ENCODE data around the gene ADAM12.

The ADAM12 gene

GRCh38 chr10:126127481-126128029, 260.7 kb downstream of the ADAM12 start:
- no peaks in the 10 kb centered on the region for H3K9me2 ChIP-seq (replicated peaks; ENCODE audit: control insufficient read depth, low read length)
- H3K27me3 ChIP-seq (ENCODE audit: control insufficient read depth, low read length) = no peaks in the 10 kb centered on the region
- TF ChIP-seq, protein P1, sequence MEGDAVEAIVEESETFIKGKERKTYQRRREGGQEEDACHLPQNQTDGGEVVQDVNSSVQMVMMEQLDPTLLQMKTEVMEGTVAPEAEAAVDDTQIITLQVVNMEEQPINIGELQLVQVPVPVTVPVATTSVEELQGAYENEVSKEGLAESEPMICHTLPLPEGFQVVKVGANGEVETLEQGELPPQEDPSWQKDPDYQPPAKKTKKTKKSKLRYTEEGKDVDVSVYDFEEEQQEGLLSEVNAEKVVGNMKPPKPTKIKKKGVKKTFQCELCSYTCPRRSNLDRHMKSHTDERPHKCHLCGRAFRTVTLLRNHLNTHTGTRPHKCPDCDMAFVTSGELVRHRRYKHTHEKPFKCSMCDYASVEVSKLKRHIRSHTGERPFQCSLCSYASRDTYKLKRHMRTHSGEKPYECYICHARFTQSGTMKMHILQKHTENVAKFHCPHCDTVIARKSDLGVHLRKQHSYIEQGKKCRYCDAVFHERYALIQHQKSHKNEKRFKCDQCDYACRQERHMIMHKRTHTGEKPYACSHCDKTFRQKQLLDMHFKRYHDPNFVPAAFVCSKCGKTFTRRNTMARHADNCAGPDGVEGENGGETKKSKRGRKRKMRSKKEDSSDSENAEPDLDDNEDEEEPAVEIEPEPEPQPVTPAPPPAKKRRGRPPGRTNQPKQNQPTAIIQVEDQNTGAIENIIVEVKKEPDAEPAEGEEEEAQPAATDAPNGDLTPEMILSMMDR (IDR thresholded peaks at IDR 0.05; ENCODE audit: low read depth, low read length, poor library complexity, severe bottlenecking) = no peak
- TF ChIP-seq EZH2phosphoT487 (IDR thresholded peaks at IDR 0.05; ENCODE audit: borderline replicate concordance, low read length) = no peak
- H3F3A ChIP-seq (ENCODE audit: control insufficient read depth, insufficient read depth) = no peaks in the 10 kb centered on the region
- H3K27ac ChIP-seq (ENCODE audit: low read depth, low read length) = no peak overlapping the region
- H3K4me2 ChIP-seq (ENCODE audit: low read length) = no peak overlapping the region
- H3K4me1 ChIP-seq (ENCODE audit: control insufficient read depth, low read length) = no peaks in the 10 kb centered on the region
- no peaks in the 10 kb centered on the region for H3K36me3 ChIP-seq (ENCODE audit: control insufficient read depth, low read length)
- H3K4me3 ChIP-seq (ENCODE audit: low read length) = no peak overlapping the region
- no peaks in the 10 kb centered on the region for H3K9me3 ChIP-seq (ENCODE audit: control insufficient read depth, insufficient read depth, low read length)
- no peaks in the 10 kb centered on the region for H4K20me1 ChIP-seq (ENCODE audit: control insufficient read depth, insufficient read depth, low read depth, low read length)
- H3K79me2 ChIP-seq (ENCODE audit: control insufficient read depth, low read length) = no peaks in the 10 kb centered on the region

GRCh38 chr10:126126866-126127265, 261.4 kb downstream of the ADAM12 start:
- H3K36me3 ChIP-seq (ENCODE audit: control insufficient read depth, low read length) = no peaks in the 10 kb centered on the region
- H3K27me3 ChIP-seq (ENCODE audit: control insufficient read depth, low read length) = no peaks in the 10 kb centered on the region
- H3K9me3 ChIP-seq (ENCODE audit: control insufficient read depth, insufficient read depth, low read length) = no peaks in the 10 kb centered on the region
- no peak for TF ChIP-seq EZH2phosphoT487 (IDR thresholded peaks at IDR 0.05; ENCODE audit: borderline replicate concordance, low read length)
- TF ChIP-seq, protein P1 (IDR thresholded peaks at IDR 0.05; ENCODE audit: low read depth, low read length, poor library complexity, severe bottlenecking) = no peak
- no peaks in the 10 kb centered on the region for H3F3A ChIP-seq (ENCODE audit: control insufficient read depth, insufficient read depth)
- H3K27ac ChIP-seq (ENCODE audit: low read depth, low read length) = no peak overlapping the region
- H3K9me2 ChIP-seq (replicated peaks; ENCODE audit: control insufficient read depth, low read length) = no peaks in the 10 kb centered on the region
- H3K4me3 ChIP-seq (ENCODE audit: low read length) = no peak overlapping the region
- no peaks in the 10 kb centered on the region for H4K20me1 ChIP-seq (ENCODE audit: control insufficient read depth, insufficient read depth, low read depth, low read length)
- no peak overlapping the region for H3K4me2 ChIP-seq (ENCODE audit: low read length)
- no peaks in the 10 kb centered on the region for H3K4me1 ChIP-seq (ENCODE audit: control insufficient read depth, low read length)
- H3K79me2 ChIP-seq (ENCODE audit: control insufficient read depth, low read length) = no peaks in the 10 kb centered on the region

DNA sequence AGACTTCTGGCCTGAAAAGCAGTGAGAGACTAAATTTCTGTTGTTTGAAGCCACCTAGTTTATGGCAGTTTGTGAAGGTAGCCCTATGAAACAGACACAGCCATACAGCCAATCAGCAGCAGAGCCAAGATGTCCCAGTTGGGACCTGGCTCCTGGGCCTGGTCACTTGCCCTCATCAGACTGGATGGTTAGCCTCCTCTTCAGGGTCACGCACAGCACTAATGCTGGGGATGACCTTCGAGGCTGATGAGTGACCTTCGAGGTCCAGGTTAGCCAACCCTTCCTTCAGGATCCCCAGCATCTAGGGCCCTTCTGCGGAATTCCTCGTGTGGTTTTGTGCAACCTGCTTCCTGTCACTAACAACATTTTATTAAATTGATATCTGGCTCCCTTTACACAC, 262.3 kb downstream of the ADAM12 start:
- H3K4me1 ChIP-seq (ENCODE audit: control insufficient read depth, low read length) = no peaks in the 10 kb centered on the region

More for the DNA sequence above, 262.3 kb downstream of the ADAM12 start:
- Histone ChIP-seq H3K9me2 (replicated peaks; ENCODE audit: control insufficient read depth, low read length) (no peaks in the 10 kb centered on the region), H3K4me2 (ENCODE audit: low read length) (no peak overlapping the region), H3K27ac (ENCODE audit: low read depth, low read length) (no peak overlapping the region), H3K4me3 (ENCODE audit: low read length) (no peak overlapping the region), H4K20me1 (ENCODE audit: control insufficient read depth, insufficient read depth, low read depth, low read length) (no peaks in the 10 kb centered on the region), H3K36me3 (ENCODE audit: control insufficient read depth, low read length) (no peaks in the 10 kb centered on the region), H3K9me3 (ENCODE audit: control insufficient read depth, insufficient read depth, low read length) (no peaks in the 10 kb centered on the region), H3K79me2 (ENCODE audit: control insufficient read depth, low read length) (no peaks in the 10 kb centered on the region), H3F3A (ENCODE audit: control insufficient read depth, insufficient read depth) (no peaks in the 10 kb centered on the region), H3K27me3 (ENCODE audit: control insufficient read depth, low read length) (no peaks in the 10 kb centered on the region)
- TF ChIP-seq EZH2phosphoT487 (IDR thresholded peaks at IDR 0.05; ENCODE audit: borderline replicate concordance, low read length) = no peak
- TF ChIP-seq, protein P1 (IDR thresholded peaks at IDR 0.05; ENCODE audit: low read depth, low read length, poor library complexity, severe bottlenecking) = no peak

Measured in DOHH2 (cell line).